OCI-LY1 (cell line): Measurements from ENCODE around the gene AFDN.

Source experiments
- H2AFZ ChIP-seq: fragments of 200-600 bp; sonication (generic), shearing (Covaris generic); 2 replicates; pipeline ENCODE4 v1.6.0; 2014; ENCODE audit warnings: antibody characterized with exemption, mild to moderate bottlenecking, low read length
- H3F3A ChIP-seq: fragments of 200-600 bp; sonication (generic), shearing (Covaris generic); 2 replicates; pipeline ENCODE4 v1.6.0; 2014; ENCODE audit warnings: mild to moderate bottlenecking, antibody characterized with exemption, low read length, moderate library complexity; ENCODE audit not compliant: insufficient read depth
- H3K27ac ChIP-seq: fragments of 200-600 bp; sonication (generic); 2 replicates; pipeline ENCODE4 v1.5.1; 2014; ENCODE audit warnings: low read length, mixed run types, mild to moderate bottlenecking, low read depth; ENCODE audit not compliant: poor library complexity, severe bottlenecking
- H3K27me3 ChIP-seq: fragments of 200-600 bp; sonication (generic); 2 replicates; pipeline ENCODE4 v1.6.0; 2014; ENCODE audit warnings: antibody characterized with exemption, mild to moderate bottlenecking, low read length, moderate library complexity; ENCODE audit not compliant: insufficient read depth
- H3K36me3 ChIP-seq: fragments of 200-600 bp; sonication (generic); 2 replicates; pipeline ENCODE4 v1.6.1; 2014; ENCODE audit warnings: mild to moderate bottlenecking, antibody characterized with exemption, low read length, moderate library complexity, mixed read lengths; ENCODE audit not compliant: insufficient read depth
- H3K4me1 ChIP-seq: fragments of 200-600 bp; sonication (generic); 2 replicates; pipeline ENCODE4 v1.5.1; 2014; ENCODE audit warnings: mild to moderate bottlenecking, low read length, moderate library complexity; ENCODE audit not compliant: insufficient read depth, severe bottlenecking
- H3K4me2 ChIP-seq: fragments of 200-600 bp; sonication (generic), shearing (Covaris generic); 2 replicates; pipeline ENCODE4 v1.6.1; 2014; ENCODE audit warnings: low read length
- H3K4me3 ChIP-seq: fragments of 200-600 bp; sonication (generic); 2 replicates; pipeline ENCODE4 v1.5.1; 2014; ENCODE audit warnings: low read length, low read depth, mild to moderate bottlenecking, mixed read lengths; ENCODE audit not compliant: poor library complexity, severe bottlenecking
- H3K79me2 ChIP-seq: fragments of 200-600 bp; shearing (Covaris generic); 2 replicates; pipeline ENCODE4 v1.6.1; 2016; ENCODE audit warnings: mixed run types, low read length, mixed read lengths; ENCODE audit not compliant: insufficient read depth
- H3K9ac ChIP-seq: fragments of 200-600 bp; sonication (generic), shearing (Covaris generic); 2 replicates; pipeline ENCODE4 v1.6.1; 2014; ENCODE audit warnings: mild to moderate bottlenecking, low read length, mixed read lengths
- H3K9me2 ChIP-seq: fragments of 200-600 bp; sonication (generic), shearing (Covaris generic); 2 replicates; pipeline ENCODE4 v1.6.1; 2014; ENCODE audit warnings: low read depth, mild to moderate bottlenecking, low read length, mixed read lengths
- H3K9me3 ChIP-seq: fragments of 200-600 bp; shearing (Covaris generic); 2 replicates; pipeline ENCODE4 v1.6.1; 2014; ENCODE audit warnings: low read length, mixed read lengths
- H4K20me1 ChIP-seq: fragments of 200-600 bp; sonication (generic), shearing (Covaris generic); 2 replicates; pipeline ENCODE4 v1.6.0; 2016; ENCODE audit warnings: mild to moderate bottlenecking, low read length; ENCODE audit not compliant: insufficient read depth
- CTCF ChIP-seq: fragments of 200-600 bp; sonication (generic), shearing (Covaris generic); IDR thresholded peaks from 2 replicates; pipeline ENCODE4 v1.5.1; 2017; ENCODE audit warnings: mild to moderate bottlenecking, antibody characterized with exemption, low read length, moderate library complexity, mixed read lengths
- EZH2 ChIP-seq: fragments of 200-600 bp; sonication (generic), shearing (Covaris generic); IDR thresholded peaks from 2 replicates; pipeline ENCODE4 v1.8.0; 2017; ENCODE audit warnings: borderline replicate concordance, mixed run types, mild to moderate bottlenecking, antibody characterized with exemption, low read length, moderate library complexity, mixed read lengths

Gene AFDN

GRCh38 chr6:167919349-167919748 lies 92.6 kb downstream of the AFDN start:
- Histone ChIP-seq H3K9me2 (no peaks in the 10 kb centered on the region), H3K4me2 (no peak overlapping the region), H3K27ac (no peak overlapping the region), H3K4me3 (no peak overlapping the region), H2AFZ (no peak overlapping the region), H3K27me3 (no peaks in the 10 kb centered on the region), H3K4me1 (no peaks in the 10 kb centered on the region), H3K36me3 (peaks cover 6% of the 10 kb centered on the region; the same call in 1 of the 2 replicates), H4K20me1 (no peaks in the 10 kb centered on the region), H3K79me2 (no peaks in the 10 kb centered on the region), H3F3A (no peaks in the 10 kb centered on the region), H3K9ac (no peak overlapping the region), H3K9me3 (no peaks in the 10 kb centered on the region)
- no peak for TF ChIP-seq CTCF
- TF ChIP-seq EZH2 = no peak

- H3K79me2 ChIP-seq = no peaks in the 10 kb centered on the region
- no peak overlapping the region for H3K27ac ChIP-seq
- H3K4me1 ChIP-seq = no peaks in the 10 kb centered on the region
- TF ChIP-seq CTCF = no peak
- TF ChIP-seq EZH2 = no peak
- no peaks in the 10 kb centered on the region for H3K27me3 ChIP-seq
- H4K20me1 ChIP-seq = no peaks in the 10 kb centered on the region
- H3K9ac ChIP-seq = no peak overlapping the region
- H3K9me3 ChIP-seq = no peaks in the 10 kb centered on the region
- no peak overlapping the region for H2AFZ ChIP-seq
- peaks cover 9% of the 10 kb centered on the region for H3K36me3 ChIP-seq
- H3K4me3 ChIP-seq = no peak overlapping the region
- no peak overlapping the region for H3K4me2 ChIP-seq
- no peaks in the 10 kb centered on the region for H3K9me2 ChIP-seq
- H3F3A ChIP-seq = no peaks in the 10 kb centered on the region
Observed at GRCh38 chr6:167920165-167920564, 93.5 kb downstream of the AFDN start.

GRCh38 chr6:167921831-167922230 lies 95.1 kb downstream of the AFDN start:
- no peaks in the 10 kb centered on the region for H3F3A ChIP-seq
- no peaks in the 10 kb centered on the region for H3K4me1 ChIP-seq
- no peaks in the 10 kb centered on the region for H3K79me2 ChIP-seq
- H3K27ac ChIP-seq = no peak overlapping the region
- H3K36me3 ChIP-seq = peaks cover 10% of the 10 kb centered on the region
- no peaks in the 10 kb centered on the region for H3K9me2 ChIP-seq
- no peak overlapping the region for H3K4me3 ChIP-seq
- H3K27me3 ChIP-seq = no peaks in the 10 kb centered on the region
- no peak overlapping the region for H3K9ac ChIP-seq
- no peak overlapping the region for H2AFZ ChIP-seq
- H3K4me2 ChIP-seq = no peak overlapping the region
- TF ChIP-seq EZH2 = no peak
- no peak for TF ChIP-seq CTCF
- H3K9me3 ChIP-seq = no peaks in the 10 kb centered on the region
- H4K20me1 ChIP-seq = no peaks in the 10 kb centered on the region
